NCI-H2107 (cell line): ENCODE data around the gene POR.

Experiments
- DNase-seq: peaks from one replicate; lab custom pipeline; 2025; lab: John Stamatoyannopoulos, UW

Gene POR

GRCh38 chr7:75916685-75917634, 2.0 kb downstream of the POR start:
- no peak for DNase-seq

GRCh38 chr7:75920431-75921161, 5.6 kb downstream of the POR start:
- DNase-seq = no peak

GRCh38 chr7:75921479-75921878, 6.5 kb downstream of the POR start:
- DNase-seq = no peak

- DNase-seq = no peak
Observed at GRCh38 chr7:75922966-75923603, 8.1 kb downstream of the POR start.

GRCh38 chr7:75924256-75924655, 9.3 kb downstream of the POR start:
- DNase-seq = no peak

GRCh38 chr7:75924889-75925288, 9.9 kb downstream of the POR start:
- no peak for DNase-seq

- no peak for DNase-seq
Observed at GRCh38 chr7:75925717-75926435, 10.9 kb downstream of the POR start.

- DNase-seq = no peak
Observed at GRCh38 chr7:75928568-75928914, 13.6 kb downstream of the POR start.

- DNase-seq = peak; percentile 79
Observed at GRCh38 chr7:75931680-75932079, 16.7 kb downstream of the POR start.

GRCh38 chr7:75937958-75938786, 23.2 kb downstream of the POR start:
- DNase-seq = no peak

- DNase-seq = no peak
Observed at GRCh38 chr7:75938921-75939320, 24.0 kb downstream of the POR start.

- no peak for DNase-seq
Observed at GRCh38 chr7:75943864-75944263, 28.9 kb downstream of the POR start.

GRCh38 chr7:75944507-75944906, 29.6 kb downstream of the POR start:
- no peak for DNase-seq

GRCh38 chr7:75945297-75946168, 30.6 kb downstream of the POR start:
- DNase-seq = peak; percentile 57

- peak; percentile 62 for DNase-seq
Observed at GRCh38 chr7:75946207-75946855, 31.4 kb downstream of the POR start.

- no peak for DNase-seq
Observed at GRCh38 chr7:75948179-75948578, 33.2 kb downstream of the POR start.

- DNase-seq = no peak
Observed at GRCh38 chr7:75950111-75950681, 35.2 kb downstream of the POR start.

- no peak for DNase-seq
Observed at GRCh38 chr7:75951506-75951905, 36.6 kb downstream of the POR start.

GRCh38 chr7:75953431-75953830, 38.5 kb downstream of the POR start:
- no peak for DNase-seq
